ENCODE data around the gene BIN1.

The BIN1 gene

DNA sequence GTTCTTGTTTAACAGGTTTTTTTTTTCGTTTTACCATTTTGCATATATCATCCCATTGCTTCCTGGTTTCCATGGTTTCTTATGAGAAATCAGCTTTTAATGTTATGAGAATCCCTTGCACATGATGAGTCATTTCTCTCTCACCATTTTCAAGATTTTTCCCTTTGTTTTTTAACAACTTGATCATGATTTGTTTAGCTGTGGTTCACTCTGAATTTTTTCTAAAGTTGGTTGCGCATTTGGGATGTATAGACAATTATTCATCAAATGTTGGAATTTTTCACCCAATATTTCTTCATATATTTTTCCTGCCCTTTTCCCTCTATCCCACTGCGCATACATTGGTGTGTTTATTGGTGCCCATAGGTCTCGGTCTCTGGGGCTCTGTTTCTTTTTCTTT is 42.4 kb upstream of the BIN1 start:
- TF ChIP-seq CTCF (IDR thresholded peaks at IDR 0.05; ENCODE audit: low read depth, low read length): no peak
- no peak overlapping the region for H3K4me3 ChIP-seq (replicated peaks in 1 of 2; ENCODE audit: low read depth in 2 of 2, low read length in 2 of 2)
- peak; percentile 79 to 97 for DNase-seq (ENCODE audit: low read depth in 2 of 2)

DNA sequence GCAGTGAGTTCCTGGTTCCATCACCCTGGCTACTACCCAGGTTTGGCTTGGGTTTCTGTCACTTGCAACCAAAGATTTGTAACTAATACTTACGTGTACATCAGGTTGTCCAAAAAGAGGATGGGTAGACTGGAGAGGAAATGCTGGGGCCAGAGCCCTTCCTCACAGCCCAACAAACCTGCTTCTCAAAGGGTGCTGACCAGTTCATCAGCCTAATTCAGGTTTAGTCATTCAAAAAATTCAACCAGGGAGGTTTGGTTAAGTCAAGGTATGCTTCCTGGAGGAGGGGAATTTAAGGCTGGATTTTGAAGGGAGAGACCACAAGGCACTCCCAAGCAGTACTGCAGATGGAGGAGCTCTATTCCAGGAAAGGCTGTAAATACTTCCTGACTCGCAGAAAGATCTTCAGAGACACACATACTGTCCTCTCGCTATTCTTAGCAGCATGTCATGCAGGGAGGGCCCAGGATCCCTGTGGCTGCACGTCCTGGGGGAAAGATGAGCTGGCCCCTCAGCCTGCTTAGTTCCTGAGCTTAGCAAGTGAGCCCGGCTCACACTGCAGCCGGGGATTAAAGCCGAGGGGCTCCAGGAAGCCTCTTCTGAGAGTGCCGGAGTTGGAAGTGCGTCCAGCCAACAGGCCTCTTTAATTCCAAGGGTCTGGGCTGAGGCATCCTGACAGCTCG is 40.0 kb upstream of the BIN1 start:
- TF ChIP-seq CTCF (IDR thresholded peaks at IDR 0.05; ENCODE audit: low read depth, low read length): no peak
- H3K4me3 ChIP-seq (replicated peaks in 1 of 2; ENCODE audit: low read depth in 2 of 2, low read length in 2 of 2): no peak overlapping the region
- DNase-seq (ENCODE audit: low read depth in 2 of 2): peak in 1 of 2 donors; percentile 36

- no peak overlapping the region for H3K4me3 ChIP-seq (replicated peaks in 1 of 2; ENCODE audit: low read depth in 2 of 2, low read length in 2 of 2)
- no peak for DNase-seq (ENCODE audit: low read depth in 2 of 2)
- TF ChIP-seq CTCF (IDR thresholded peaks at IDR 0.05; ENCODE audit: low read depth, low read length): no peak
Observed at GRCh38 chr2:127146071-127146725, 39.2 kb upstream of the BIN1 start.

DNA sequence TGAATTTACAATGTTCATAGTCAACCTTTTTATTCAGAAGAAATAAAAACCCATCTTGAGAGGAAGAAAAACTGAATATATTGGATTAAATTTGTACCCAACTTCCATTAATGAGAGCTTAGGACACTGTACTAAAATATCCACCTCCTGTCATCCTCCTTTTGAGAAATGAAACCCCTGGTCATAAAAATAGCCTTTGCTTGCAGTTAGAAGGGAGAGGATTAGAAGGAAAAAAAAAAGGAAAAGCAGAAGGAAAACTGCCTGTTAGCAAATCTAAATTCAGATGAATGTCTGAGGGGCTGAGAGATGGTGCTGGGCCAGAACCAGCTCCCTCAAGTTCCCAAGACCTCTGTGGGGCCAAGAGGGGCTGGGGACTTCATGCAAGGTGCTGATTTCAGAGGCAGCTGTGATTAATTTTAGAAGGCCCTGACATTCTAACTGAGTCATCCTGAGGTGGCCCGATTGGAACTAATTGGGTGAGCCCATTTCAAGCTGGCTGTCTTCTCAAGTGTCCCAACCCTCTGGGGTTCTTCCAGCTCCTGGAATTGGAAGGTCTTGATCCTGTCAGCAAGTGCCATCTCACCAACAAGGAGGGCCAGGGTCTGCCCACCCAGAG is 38.4 kb upstream of the BIN1 start:
- TF ChIP-seq CTCF (IDR thresholded peaks at IDR 0.05; ENCODE audit: low read depth, low read length): no peak
- DNase-seq (ENCODE audit: low read depth in 2 of 2): peak in 1 of 2 donors; percentile 61
- H3K4me3 ChIP-seq (replicated peaks in 1 of 2; ENCODE audit: low read depth in 2 of 2, low read length in 2 of 2): no peak overlapping the region

DNA sequence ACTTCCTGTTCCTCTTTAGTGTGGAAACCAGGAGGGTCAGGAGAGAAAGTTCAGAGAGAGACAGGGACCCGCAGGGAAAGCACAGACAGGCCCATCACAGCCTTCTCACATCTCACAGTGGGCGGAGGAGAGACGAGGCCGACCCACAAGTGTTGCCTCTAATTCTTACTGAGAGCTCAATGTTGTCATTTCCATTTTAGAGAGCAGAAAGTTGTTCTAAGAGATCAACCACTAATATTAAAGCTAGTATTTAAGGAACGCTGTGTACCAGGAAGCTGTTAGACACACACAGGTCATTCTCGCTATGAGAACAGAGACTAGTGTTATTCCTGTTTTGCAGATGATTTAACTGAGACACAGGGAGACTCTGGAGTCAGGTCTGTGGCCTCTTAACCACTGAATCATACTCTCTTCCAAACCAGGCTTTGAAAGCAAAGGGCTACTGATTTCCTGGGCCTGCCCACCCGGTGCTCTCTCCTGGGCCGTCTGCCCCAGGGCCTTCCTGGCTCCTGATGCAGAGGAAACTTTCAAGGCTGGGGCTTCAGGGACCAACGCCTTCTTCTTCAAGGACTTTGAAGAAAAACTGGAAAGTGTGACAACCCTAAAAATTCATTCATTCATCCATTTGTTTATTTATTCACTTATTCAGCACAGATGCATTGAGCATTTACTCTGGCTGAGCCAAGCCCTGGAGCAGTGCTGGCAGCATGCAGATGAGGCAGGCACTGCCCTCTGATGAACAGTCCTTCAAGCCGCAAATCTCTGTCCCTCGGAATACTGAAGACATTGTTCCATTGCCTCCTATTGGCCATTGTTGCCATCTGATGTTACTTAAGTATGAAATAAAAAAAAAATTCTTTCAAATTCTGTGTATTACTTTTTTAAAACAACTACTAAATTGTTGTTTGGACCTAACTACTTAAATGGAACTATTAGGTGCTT is 37.2 kb upstream of the BIN1 start:
- peak; percentile 29 to 88 for DNase-seq (ENCODE audit: low read depth in 2 of 2)
- H3K4me3 ChIP-seq (replicated peaks in 1 of 2; ENCODE audit: low read depth in 2 of 2, low read length in 2 of 2): no peak overlapping the region
- TF ChIP-seq CTCF (IDR thresholded peaks at IDR 0.05; ENCODE audit: low read depth, low read length): no peak

Data from cardiac fibroblast (primary cell).